Neuronal stem cell (in vitro differentiated cells): ENCODE measurements around the gene PPP2R5A.
A peak's percentile ranks its signal among the peaks of the same experiment; 100 is the strongest.

Experiments
- DNase-seq: peaks from one replicate; pipeline ENCODE4 v3.0.0-alpha.2; 2013; ENCODE audit warnings: low spot score
- H2AFZ ChIP-seq: one replicate; pipeline ENCODE4 v1.6.1; 2013; ENCODE audit warnings: mild to moderate bottlenecking, low read length, inconsistent platforms
- H2AK5ac ChIP-seq: 2 replicates; pipeline ENCODE4 v1.6.1; 2013; ENCODE audit warnings: low read depth, mild to moderate bottlenecking, inconsistent platforms, low read length, moderate library complexity, mixed read lengths
- H2BK120ac ChIP-seq: 2 replicates; pipeline ENCODE4 v1.6.1; 2013; ENCODE audit warnings: low read depth, mild to moderate bottlenecking, inconsistent platforms, low read length, moderate library complexity, mixed read lengths
- H2BK12ac ChIP-seq: one replicate; pipeline ENCODE4 v1.6.1; 2013; ENCODE audit warnings: low read length, inconsistent platforms
- H2BK15ac ChIP-seq: 2 replicates; pipeline ENCODE4 v1.6.1; 2013; ENCODE audit warnings: mild to moderate bottlenecking, low read length, inconsistent platforms, mixed read lengths
- H2BK5ac ChIP-seq: one replicate; pipeline ENCODE4 v1.6.1; 2013; ENCODE audit warnings: inconsistent platforms, mild to moderate bottlenecking, low read length, moderate library complexity
- H3K14ac ChIP-seq: one replicate; pipeline ENCODE4 v1.6.1; 2013; ENCODE audit warnings: low read length, inconsistent platforms
- H3K18ac ChIP-seq: 2 replicates; pipeline ENCODE4 v1.6.1; 2013; ENCODE audit warnings: low read length, inconsistent platforms
- H3K23ac ChIP-seq: 2 replicates; pipeline ENCODE4 v1.6.1; 2013; ENCODE audit warnings: low read depth, mild to moderate bottlenecking, mixed read lengths, low read length, inconsistent platforms; ENCODE audit not compliant: poor library complexity
- H3K27ac ChIP-seq: replicated peaks from 3 replicates; pipeline ENCODE4 v1.5.1; 2013; ENCODE audit warnings: low read length, inconsistent platforms
- H3K27me3 ChIP-seq, 3 experiments: 2 replicates each; pipeline ENCODE4 v1.6.1; 2013; ENCODE audit warnings: low read length in 3 of 3, mild to moderate bottlenecking in 2 of 3, inconsistent platforms in 1 of 3, low read depth in 1 of 3, mixed read lengths in 1 of 3, moderate library complexity in 1 of 3; ENCODE audit not compliant: control insufficient read depth in 3 of 3, insufficient read depth in 3 of 3
- H3K36me3 ChIP-seq, 2 donors: replicated peaks in 1 of 2; 2 replicates each; pipeline ENCODE4 v1.6.1; 2013; ENCODE audit warnings: low read length in 2 of 2; ENCODE audit not compliant: control insufficient read depth in 2 of 2, insufficient read depth in 2 of 2
- H3K4ac ChIP-seq: 2 replicates; pipeline ENCODE4 v1.6.1; 2013; ENCODE audit warnings: inconsistent platforms, mild to moderate bottlenecking, low read length, moderate library complexity
- H3K4me1 ChIP-seq, 2 donors: 1 replicate in 1 of 2; 2 replicates in 1 of 2; pipeline ENCODE4 v1.6.1; 2013; ENCODE audit warnings: low read length in 2 of 2, low read depth in 1 of 2; ENCODE audit not compliant: control insufficient read depth in 2 of 2, insufficient read depth in 1 of 2
- H3K4me2 ChIP-seq: one replicate; pipeline ENCODE4 v1.6.1; 2013; ENCODE audit warnings: mild to moderate bottlenecking, low read length, inconsistent platforms; ENCODE audit not compliant: insufficient read depth, poor library complexity, severe bottlenecking
- H3K4me3 ChIP-seq, 2 donors: 2 replicates each; pipeline ENCODE4 v1.5.1; 2013; ENCODE audit warnings: low read length in 2 of 2, mild to moderate bottlenecking in 2 of 2, inconsistent platforms in 1 of 2, moderate library complexity in 1 of 2
- H3K79me1 ChIP-seq: one replicate; pipeline ENCODE4 v1.6.1; 2013; ENCODE audit warnings: low read depth, mild to moderate bottlenecking, inconsistent platforms, low read length, moderate library complexity
- H3K9ac ChIP-seq: one replicate; pipeline ENCODE4 v1.6.1; 2013; ENCODE audit warnings: mild to moderate bottlenecking, low read depth, low read length, inconsistent platforms; ENCODE audit not compliant: poor library complexity
- H3K9me3 ChIP-seq, 2 donors: replicated peaks in 1 of 2; 2 replicates each; pipeline versions ENCODE3 to v1.6.1; 2013; ENCODE audit warnings: low read length in 2 of 2, mild to moderate bottlenecking in 2 of 2, inconsistent platforms in 1 of 2, low read depth in 1 of 2, mixed read lengths in 1 of 2, moderate library complexity in 1 of 2; ENCODE audit not compliant: control insufficient read depth in 2 of 2, insufficient read depth in 1 of 2
- H4K8ac ChIP-seq: one replicate; pipeline ENCODE4 v1.6.1; 2013; ENCODE audit warnings: low read depth, mild to moderate bottlenecking, inconsistent platforms, low read length, moderate library complexity
- H4K91ac ChIP-seq: one replicate; pipeline ENCODE4 v1.6.1; 2013; ENCODE audit warnings: low read length, low read depth, mild to moderate bottlenecking, inconsistent platforms; ENCODE audit not compliant: poor library complexity
- WGBS, 2 donors: extraction: QIAGEN DNeasy Blood & Tissue Kit; methylation state at CpG; one replicate each; pipeline ENCODE4 v1.1.7; 2013; ENCODE audit warnings: missing lambda C conversion rate in 2 of 2, mixed read lengths in 1 of 2; ENCODE audit not compliant: insufficient read length in 2 of 2, insufficient replicate concordance in 1 of 2; ENCODE audit errors: extremely low coverage in 2 of 2; 5-methylcytosine and 5-hydroxymethylcytosine counted together

PPP2R5A gene

GRCh38 chr1:212254853-212255363 lies 30.3 kb upstream of the PPP2R5A start:
- Histone ChIP-seq H3K27me3 (peaks cover 0 to 7% (median 0%) of the 10 kb centered on the region in 3 experiments), H4K91ac (no peak overlapping the region), H4K8ac (no peak overlapping the region), H3K4me2 (no peak overlapping the region), H3K4me1 (peaks cover 2 to 9% of the 10 kb centered on the region in 2 donors), H2BK12ac (no peak overlapping the region), H2BK120ac (no peak overlapping the region), H3K4ac (no peak overlapping the region), H2BK15ac (no peak overlapping the region), H3K9ac (no peak overlapping the region), H3K9me3 (no peaks in the 10 kb centered on the region), H2BK5ac (no peak overlapping the region), H3K79me1 (no peaks in the 10 kb centered on the region), H3K4me3 (no peak overlapping the region), H2AFZ (no peak overlapping the region), H3K27ac (no peak overlapping the region), H3K23ac (no peak overlapping the region), H2AK5ac (no peak overlapping the region), H3K36me3 (no peaks in the 10 kb centered on the region), H3K14ac (no peak overlapping the region), H3K18ac (no peak overlapping the region)
- WGBS, 2 donors: no CpG with 5 or more reads among the region's 7 CpGs
- DNase-seq: no peak

- Histone ChIP-seq H3K9ac (no peak overlapping the region), H3K79me1 (no peaks in the 10 kb centered on the region), H3K9me3 (no peaks in the 10 kb centered on the region), H2AK5ac (no peak overlapping the region), H2BK12ac (no peak overlapping the region), H3K4me1 (peaks cover 2 to 9% of the 10 kb centered on the region in 2 donors), H2BK120ac (no peak overlapping the region), H3K23ac (no peak overlapping the region), H2BK15ac (no peak overlapping the region), H2AFZ (peak overlapping the region; percentile 77), H3K4me3 (no peak overlapping the region), H4K91ac (no peak overlapping the region), H3K4ac (no peak overlapping the region), H3K18ac (no peak overlapping the region), H3K27me3 (peaks cover 0 to 7% (median 0%) of the 10 kb centered on the region in 3 experiments), H3K14ac (no peak overlapping the region), H2BK5ac (no peak overlapping the region), H3K4me2 (no peak overlapping the region), H3K27ac (no peak overlapping the region), H4K8ac (no peak overlapping the region), H3K36me3 (no peaks in the 10 kb centered on the region)
- no CpG with 5 or more reads among the region's 9 CpGs for WGBS, 2 donors
- DNase-seq: no peak
These were observed 29.4 kb upstream of the PPP2R5A start for GRCh38 chr1:212255705-212256307.

- no peak overlapping the region for H3K4ac ChIP-seq
- H3K79me1 ChIP-seq: no peaks in the 10 kb centered on the region
- peak overlapping the region; percentile 34 for H3K9ac ChIP-seq
- H3K14ac ChIP-seq: peak overlapping the region; percentile 10
- DNase-seq: no peak
- H2BK5ac ChIP-seq: no peak overlapping the region
- H2BK12ac ChIP-seq: no peak overlapping the region
- H3K9me3 ChIP-seq: no peaks in the 10 kb centered on the region
- H4K91ac ChIP-seq: no peak overlapping the region
- no peaks in the 10 kb centered on the region for H3K36me3 ChIP-seq
- H3K4me2 ChIP-seq: no peak overlapping the region
- no peak overlapping the region for H2AK5ac ChIP-seq
- H2AFZ ChIP-seq: peak overlapping the region; percentile 77
- H3K23ac ChIP-seq: peak overlapping the region; percentile 18
- H3K4me3 ChIP-seq: no peak overlapping the region
- H3K27ac ChIP-seq: no peak overlapping the region
- H3K27me3 ChIP-seq: peaks cover 0 to 7% (median 0%) of the 10 kb centered on the region in 3 experiments
- H2BK15ac ChIP-seq: no peak overlapping the region
- H3K4me1 ChIP-seq: peaks cover 2 to 9% of the 10 kb centered on the region in 2 donors
- no peak overlapping the region for H4K8ac ChIP-seq
- WGBS, 2 donors: no CpG with 5 or more reads among the region's 1 CpG
- no peak overlapping the region for H3K18ac ChIP-seq
- H2BK120ac ChIP-seq: no peak overlapping the region
These were observed 28.8 kb upstream of the PPP2R5A start for GRCh38 chr1:212256369-212256768.

- no peaks in the 10 kb centered on the region for H3K79me1 ChIP-seq
- no peaks in the 10 kb centered on the region for H3K9me3 ChIP-seq
- WGBS, 2 donors: no CpG with 5 or more reads among the region's 4 CpGs
- no peak overlapping the region for H3K14ac ChIP-seq
- no peak overlapping the region for H2BK120ac ChIP-seq
- no peak for DNase-seq
- no peak overlapping the region for H3K27ac ChIP-seq
- H4K8ac ChIP-seq: no peak overlapping the region
- H2BK5ac ChIP-seq: no peak overlapping the region
- peaks cover 2 to 9% of the 10 kb centered on the region in 2 donors for H3K4me1 ChIP-seq
- H3K4me2 ChIP-seq: no peak overlapping the region
- no peak overlapping the region for H2BK12ac ChIP-seq
- H2AFZ ChIP-seq: no peak overlapping the region
- H3K18ac ChIP-seq: no peak overlapping the region
- H3K9ac ChIP-seq: no peak overlapping the region
- H3K27me3 ChIP-seq: peaks cover 0 to 4% (median 0%) of the 10 kb centered on the region in 3 experiments
- no peak overlapping the region for H3K4me3 ChIP-seq
- no peak overlapping the region for H3K4ac ChIP-seq
- H2AK5ac ChIP-seq: no peak overlapping the region
- no peaks in the 10 kb centered on the region for H3K36me3 ChIP-seq
- H2BK15ac ChIP-seq: no peak overlapping the region
- H4K91ac ChIP-seq: no peak overlapping the region
- H3K23ac ChIP-seq: no peak overlapping the region
These were observed 28.1 kb upstream of the PPP2R5A start for GRCh38 chr1:212257157-212257556.
